HepG2 (cell line): ENCODE data around the gene CYP2S1. TPM values are rescaled to one million over a fixed set of nuclear protein-coding genes. Genes with fewer than 3 reads are reported as not detected.
A peak's percentile ranks its signal among the peaks of the same experiment; 100 is the strongest.

Source experiments
- EP300 ChIP-seq, 3 experiments: sonication (generic) in 1 of 3; formaldehyde crosslinking in 1 of 3; IDR thresholded peaks; 2 replicates each; pipeline versions ENCODE4 v1.5.1 to v1.6.1; 2011 to 2020; ENCODE audit warnings: low read depth in 2 of 3, low read length in 2 of 3, borderline replicate concordance in 1 of 3, improper control_type of control experiment in 1 of 3, mild to moderate bottlenecking in 1 of 3, missing genetic modification reagents in 1 of 3, moderate library complexity in 1 of 3
- GABPB1 ChIP-seq: IDR thresholded peaks from 2 replicates; pipeline ENCODE4 v1.6.1; 2016; ENCODE audit warnings: mild to moderate bottlenecking, missing genetic modification reagents, moderate library complexity, missing compliant biosample characterization
- HIVEP1 ChIP-seq: sonication (generic); formaldehyde crosslinking; IDR thresholded peaks from 2 replicates; pipeline ENCODE4 v1.4.0; 2020; ENCODE audit warnings: mild to moderate bottlenecking, missing genetic modification reagents
- HNRNPLL ChIP-seq: fragments of 200-400 bp; formaldehyde crosslinking; IDR thresholded peaks from 2 replicates; pipeline ENCODE4 v1.6.1; 2017; ENCODE audit warnings: mild to moderate bottlenecking, low read depth, low read length; ENCODE audit not compliant: poor library complexity, severe bottlenecking
- MBNL3 ChIP-seq: fragments of 250-450 bp; sonication (Bioruptor Pico); conservative IDR thresholded peaks from 2 replicates; pipeline ENCODE4 v1.8.0; 2022; ENCODE audit warnings: mild to moderate bottlenecking, inconsistent platforms
- NR2F6 ChIP-seq, 2 experiments: IDR thresholded peaks; 2 replicates each; pipeline ENCODE4 v1.6.1; 2016; ENCODE audit warnings: antibody characterized with exemption in 1 of 2, mild to moderate bottlenecking in 1 of 2
- RXRA ChIP-seq: sonication (generic); formaldehyde crosslinking; IDR thresholded peaks from 2 replicates; pipeline ENCODE4 v1.5.1; 2020; ENCODE audit warnings: missing genetic modification reagents
- SRSF1 ChIP-seq: fragments of 200-400 bp; formaldehyde crosslinking; optimal IDR thresholded peaks from 2 replicates; pipeline ENCODE3; 2017; ENCODE audit warnings: mild to moderate bottlenecking, low read depth, low read length, moderate library complexity
- ZBTB7B ChIP-seq: sonication (generic); formaldehyde crosslinking; IDR thresholded peaks from 2 replicates; pipeline ENCODE4 v1.4.0; 2020; ENCODE audit warnings: missing genetic modification reagents
- ZNF558 ChIP-seq: sonication (generic); formaldehyde crosslinking; IDR thresholded peaks from 2 replicates; pipeline ENCODE4 v1.9.0; 2022; ENCODE audit warnings: mild to moderate bottlenecking, missing genetic modification reagents, borderline replicate concordance
- ZSCAN31 ChIP-seq: sonication (generic); formaldehyde crosslinking; IDR thresholded peaks from 2 replicates; pipeline ENCODE4 v1.5.0; 2020; ENCODE audit warnings: low read depth, mild to moderate bottlenecking, missing genetic modification reagents
- polyA plus RNA-seq, 8 experiments: library from polyadenylated mRNA; depleted of rRNA in 3 of 8; stranded (reverse) in 7 of 8; unstranded in 1 of 8; fragments of >200 nt; fragmentation: Illumina TruSeq in 4 of 8; extraction: Trizol in 4 of 8; gene quantifications; 2 replicates each; pipeline versions ENCODE4 v1.2.1 to v1.2.3, GENCODE V29; 2011 to 2016; ENCODE audit warnings: low read depth in 4 of 8, missing spikeins in 1 of 8, mixed read lengths in 1 of 8; ENCODE audit not compliant: insufficient read depth in 1 of 8
- total RNA-seq, 5 experiments: library from RNA; depleted of rRNA; stranded (reverse); fragments of >200 nt; fragmentation: Illumina TruSeq; extraction: Trizol; gene quantifications; 2 replicates each; pipeline ENCODE4 v1.2.3, GENCODE V29; 2016; ENCODE audit warnings: low read depth in 1 of 5
- TF ChIP-seq, protein P1 (sequence below): sonication (generic); formaldehyde crosslinking; IDR thresholded peaks from 2 replicates; pipeline ENCODE4 v1.8.1; 2023; ENCODE audit warnings: mild to moderate bottlenecking, missing genetic modification reagents
- TF ChIP-seq, protein P2 (sequence below): sonication (generic); formaldehyde crosslinking; IDR thresholded peaks from 2 replicates; pipeline ENCODE4 v1.4.0; 2020; ENCODE audit warnings: missing genetic modification reagents
- TF ChIP-seq, protein P3 (sequence below): sonication (generic); formaldehyde crosslinking; IDR thresholded peaks from 2 replicates; pipeline ENCODE4 v1.8.1; 2023; ENCODE audit warnings: mild to moderate bottlenecking, moderate library complexity, missing genetic modification reagents
- TF ChIP-seq, protein P4 (sequence below): sonication (generic); formaldehyde crosslinking; IDR thresholded peaks from 2 replicates; pipeline ENCODE4 v1.5.0; 2020; ENCODE audit warnings: missing genetic modification reagents, mild to moderate bottlenecking, borderline replicate concordance
- TF ChIP-seq, protein P5 (sequence below): sonication (generic); formaldehyde crosslinking; IDR thresholded peaks from 2 replicates; pipeline ENCODE4 v1.4.0; 2020; ENCODE audit warnings: low read depth, mild to moderate bottlenecking, missing genetic modification reagents
- TF ChIP-seq, protein P6 (sequence below): sonication (generic); formaldehyde crosslinking; IDR thresholded peaks from 2 replicates; pipeline ENCODE4 v1.4.0; 2020; ENCODE audit warnings: missing genetic modification reagents

Gene CYP2S1
- total and polyA plus RNA-seq, 2 of the 13 experiments (the other 11 are each of a cell fraction or from before 2014, with no cell fraction given) = 0.09 to 2.1 TPM

DNA sequence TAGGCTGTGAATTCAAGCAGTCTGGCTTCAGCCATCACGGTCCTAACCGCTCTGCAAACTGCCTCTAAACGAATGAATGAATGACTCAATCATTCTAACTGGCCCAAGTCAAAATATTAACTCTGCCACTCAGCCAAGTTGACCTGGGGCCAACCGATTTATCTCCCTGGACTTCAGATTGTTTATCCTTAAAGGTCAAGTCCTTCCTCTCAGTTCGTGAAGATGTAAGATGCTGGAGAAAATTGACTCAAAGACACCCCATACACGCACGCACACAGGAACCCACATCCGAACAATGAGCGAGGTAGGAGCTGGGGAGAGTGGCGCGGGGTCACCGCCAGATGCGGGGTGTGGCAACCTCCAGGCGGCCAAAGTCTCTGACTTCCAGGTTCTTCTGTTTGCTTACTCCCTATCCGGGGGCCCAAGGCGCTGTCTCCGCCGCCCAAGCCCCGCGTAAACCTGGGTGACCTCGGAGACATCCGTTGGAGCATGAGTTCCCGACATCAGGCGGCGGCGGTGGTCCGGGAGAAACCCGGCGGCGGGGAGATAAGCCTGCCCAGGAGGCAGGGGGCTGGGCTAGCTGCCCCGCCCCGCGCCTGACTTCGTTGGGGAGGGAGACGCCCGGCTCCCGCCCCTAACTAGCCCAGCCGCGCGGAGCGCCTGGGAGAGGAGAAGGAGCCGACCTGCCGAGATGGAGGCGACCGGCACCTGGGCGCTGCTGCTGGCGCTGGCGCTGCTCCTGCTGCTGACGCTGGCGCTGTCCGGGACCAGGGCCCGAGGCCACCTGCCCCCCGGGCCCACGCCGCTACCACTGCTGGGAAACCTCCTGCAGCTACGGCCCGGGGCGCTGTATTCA, at the start of gene CYP2S1 (continued):
- TF ChIP-seq, protein P1, sequence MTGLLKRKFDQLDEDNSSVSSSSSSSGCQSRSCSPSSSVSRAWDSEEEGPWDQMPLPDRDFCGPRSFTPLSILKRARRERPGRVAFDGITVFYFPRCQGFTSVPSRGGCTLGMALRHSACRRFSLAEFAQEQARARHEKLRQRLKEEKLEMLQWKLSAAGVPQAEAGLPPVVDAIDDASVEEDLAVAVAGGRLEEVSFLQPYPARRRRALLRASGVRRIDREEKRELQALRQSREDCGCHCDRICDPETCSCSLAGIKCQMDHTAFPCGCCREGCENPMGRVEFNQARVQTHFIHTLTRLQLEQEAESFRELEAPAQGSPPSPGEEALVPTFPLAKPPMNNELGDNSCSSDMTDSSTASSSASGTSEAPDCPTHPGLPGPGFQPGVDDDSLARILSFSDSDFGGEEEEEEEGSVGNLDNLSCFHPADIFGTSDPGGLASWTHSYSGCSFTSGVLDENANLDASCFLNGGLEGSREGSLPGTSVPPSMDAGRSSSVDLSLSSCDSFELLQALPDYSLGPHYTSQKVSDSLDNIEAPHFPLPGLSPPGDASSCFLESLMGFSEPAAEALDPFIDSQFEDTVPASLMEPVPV (CRISPR knock-in tag) = 0 out of 2 replicates have a peak, but pooled peaks have one; percentile 25
- TF ChIP-seq ZBTB7B (0 out of 2 replicates have a peak, but pooled peaks have one; percentile 28), ZNF558 (no peak), HNRNPLL (peak; percentile 16), MBNL3 (CRISPR knock-in tag) (no peak), GABPB1 (CRISPR knock-in tag) (peak; percentile 34; the same call in 1 of the 2 replicates), ZSCAN31 (no peak), NR2F6 (IDR thresholded peaks at IDR 0.05) (peak; percentile 20; the same call in 1 of the 2 replicates), NR2F6 (CRISPR knock-in tag; IDR thresholded peaks at IDR 0.05) (no peak), HIVEP1 (CRISPR knock-in tag) (no peak), EP300 (IDR thresholded peaks at IDR 0.05; ENCODE audit: low read depth in 2 of 2, low read length in 2 of 2) (no peak), EP300 (CRISPR knock-in tag; IDR thresholded peaks at IDR 0.05; ENCODE audit: borderline replicate concordance) (no peak), SRSF1 (peak; percentile 37), RXRA (CRISPR knock-in tag) (peak; percentile 50; the same call in 1 of the 2 replicates)
- TF ChIP-seq, protein P2, sequence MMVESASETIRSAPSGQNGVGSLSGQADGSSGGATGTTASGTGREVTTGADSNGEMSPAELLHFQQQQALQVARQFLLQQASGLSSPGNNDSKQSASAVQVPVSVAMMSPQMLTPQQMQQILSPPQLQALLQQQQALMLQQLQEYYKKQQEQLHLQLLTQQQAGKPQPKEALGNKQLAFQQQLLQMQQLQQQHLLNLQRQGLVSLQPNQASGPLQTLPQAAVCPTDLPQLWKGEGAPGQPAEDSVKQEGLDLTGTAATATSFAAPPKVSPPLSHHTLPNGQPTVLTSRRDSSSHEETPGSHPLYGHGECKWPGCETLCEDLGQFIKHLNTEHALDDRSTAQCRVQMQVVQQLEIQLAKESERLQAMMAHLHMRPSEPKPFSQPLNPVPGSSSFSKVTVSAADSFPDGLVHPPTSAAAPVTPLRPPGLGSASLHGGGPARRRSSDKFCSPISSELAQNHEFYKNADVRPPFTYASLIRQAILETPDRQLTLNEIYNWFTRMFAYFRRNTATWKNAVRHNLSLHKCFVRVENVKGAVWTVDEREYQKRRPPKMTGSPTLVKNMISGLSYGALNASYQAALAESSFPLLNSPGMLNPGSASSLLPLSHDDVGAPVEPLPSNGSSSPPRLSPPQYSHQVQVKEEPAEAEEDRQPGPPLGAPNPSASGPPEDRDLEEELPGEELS = 0 out of 2 replicates have a peak, but pooled peaks have one; percentile 22
- TF ChIP-seq, protein P3, sequence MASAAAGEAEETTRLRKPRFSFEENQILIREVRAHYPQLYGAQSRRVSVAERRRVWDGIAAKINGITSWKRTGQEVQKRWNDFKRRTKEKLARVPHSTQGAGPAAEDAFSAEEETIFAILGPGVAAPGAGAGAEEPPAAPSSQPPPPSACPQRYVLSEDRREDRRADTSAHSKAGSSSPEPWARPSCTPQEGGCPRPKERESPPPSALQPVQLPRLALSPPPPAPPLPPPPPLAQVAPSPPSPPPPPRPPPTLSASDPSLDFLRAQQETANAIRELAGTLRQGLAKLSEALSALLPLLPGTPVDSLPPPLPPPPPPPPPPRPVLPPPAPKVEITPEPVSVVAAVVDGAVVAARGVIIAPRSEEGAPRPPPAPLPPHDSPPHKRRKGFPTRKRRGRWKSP (CRISPR knock-in tag) = peak; percentile 97
- TF ChIP-seq, protein P4, sequence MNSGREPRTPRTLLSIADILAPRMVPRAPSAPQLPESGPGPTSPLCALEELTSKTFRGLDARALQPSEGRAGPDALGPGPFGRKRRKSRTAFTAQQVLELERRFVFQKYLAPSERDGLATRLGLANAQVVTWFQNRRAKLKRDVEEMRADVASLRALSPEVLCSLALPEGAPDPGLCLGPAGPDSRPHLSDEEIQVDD (CRISPR knock-in tag) = no peak
- TF ChIP-seq, protein P5, sequence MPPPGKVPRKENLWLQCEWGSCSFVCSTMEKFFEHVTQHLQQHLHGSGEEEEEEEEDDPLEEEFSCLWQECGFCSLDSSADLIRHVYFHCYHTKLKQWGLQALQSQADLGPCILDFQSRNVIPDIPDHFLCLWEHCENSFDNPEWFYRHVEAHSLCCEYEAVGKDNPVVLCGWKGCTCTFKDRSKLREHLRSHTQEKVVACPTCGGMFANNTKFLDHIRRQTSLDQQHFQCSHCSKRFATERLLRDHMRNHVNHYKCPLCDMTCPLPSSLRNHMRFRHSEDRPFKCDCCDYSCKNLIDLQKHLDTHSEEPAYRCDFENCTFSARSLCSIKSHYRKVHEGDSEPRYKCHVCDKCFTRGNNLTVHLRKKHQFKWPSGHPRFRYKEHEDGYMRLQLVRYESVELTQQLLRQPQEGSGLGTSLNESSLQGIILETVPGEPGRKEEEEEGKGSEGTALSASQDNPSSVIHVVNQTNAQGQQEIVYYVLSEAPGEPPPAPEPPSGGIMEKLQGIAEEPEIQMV = no peak
- TF ChIP-seq, protein P6, sequence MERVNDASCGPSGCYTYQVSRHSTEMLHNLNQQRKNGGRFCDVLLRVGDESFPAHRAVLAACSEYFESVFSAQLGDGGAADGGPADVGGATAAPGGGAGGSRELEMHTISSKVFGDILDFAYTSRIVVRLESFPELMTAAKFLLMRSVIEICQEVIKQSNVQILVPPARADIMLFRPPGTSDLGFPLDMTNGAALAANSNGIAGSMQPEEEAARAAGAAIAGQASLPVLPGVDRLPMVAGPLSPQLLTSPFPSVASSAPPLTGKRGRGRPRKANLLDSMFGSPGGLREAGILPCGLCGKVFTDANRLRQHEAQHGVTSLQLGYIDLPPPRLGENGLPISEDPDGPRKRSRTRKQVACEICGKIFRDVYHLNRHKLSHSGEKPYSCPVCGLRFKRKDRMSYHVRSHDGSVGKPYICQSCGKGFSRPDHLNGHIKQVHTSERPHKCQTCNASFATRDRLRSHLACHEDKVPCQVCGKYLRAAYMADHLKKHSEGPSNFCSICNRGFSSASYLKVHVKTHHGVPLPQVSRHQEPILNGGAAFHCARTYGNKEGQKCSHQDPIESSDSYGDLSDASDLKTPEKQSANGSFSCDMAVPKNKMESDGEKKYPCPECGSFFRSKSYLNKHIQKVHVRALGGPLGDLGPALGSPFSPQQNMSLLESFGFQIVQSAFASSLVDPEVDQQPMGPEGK (CRISPR knock-in tag) = 0 out of 2 replicates have a peak, but pooled peaks have one; percentile 34
- TF ChIP-seq, all 625 proteins: peak for 16
